Ishikawa (cell line): ENCODE data around the gene CDCA5.

ENCODE experiments used
- CREB1 ChIP-seq: IDR thresholded peaks from 2 replicates; pipeline ENCODE4 v1.6.1; 2012; ENCODE audit warnings: low read depth
- EGR1 ChIP-seq: IDR thresholded peaks from 2 replicates; pipeline ENCODE4 v1.6.1; 2012
- EP300 ChIP-seq: IDR thresholded peaks from 2 replicates; pipeline ENCODE4 v1.6.1; 2012; ENCODE audit warnings: borderline replicate concordance
- RAD21 ChIP-seq: IDR thresholded peaks from 2 replicates; pipeline ENCODE4 v1.6.1; 2012; ENCODE audit warnings: low read depth
- TAF1 ChIP-seq: IDR thresholded peaks from 2 replicates; pipeline ENCODE4 v1.6.1; 2012; ENCODE audit warnings: low read depth, mild to moderate bottlenecking
- YY1 ChIP-seq: IDR thresholded peaks from 2 replicates; pipeline ENCODE4 v1.6.1; 2012; ENCODE audit warnings: low read depth
- ZBTB7A ChIP-seq: IDR thresholded peaks from 2 replicates; pipeline ENCODE4 v1.6.1; 2012; ENCODE audit warnings: low read depth
- TF ChIP-seq, protein P1 (sequence below): IDR thresholded peaks from 2 replicates; pipeline ENCODE4 v1.6.1; 2012
- TF ChIP-seq, protein P2 (sequence below): IDR thresholded peaks from 2 replicates; pipeline ENCODE4 v1.6.1; 2012; ENCODE audit warnings: low read depth, mild to moderate bottlenecking

DNA sequence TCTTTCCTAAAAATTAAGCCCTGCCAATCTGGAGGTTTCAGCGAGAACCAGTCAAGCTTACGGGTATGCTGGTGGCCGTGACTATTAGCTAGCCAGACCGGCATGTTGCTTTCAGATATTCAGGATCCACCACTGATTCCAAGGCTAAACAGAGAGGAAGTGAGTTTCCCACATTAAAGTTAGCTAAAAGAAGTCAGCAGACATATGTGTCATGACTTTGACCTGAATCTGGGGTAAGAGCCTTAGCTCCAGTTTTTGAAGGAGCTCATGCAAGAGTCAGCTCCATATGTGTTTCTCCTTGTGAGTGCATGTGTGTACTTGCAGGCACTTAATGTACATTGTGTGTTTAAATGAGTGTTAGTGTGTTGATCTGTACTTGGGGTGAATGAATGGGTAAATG is 1.6 kb upstream of the CDCA5 start:
- TF ChIP-seq CREB1, result no peak
- TF ChIP-seq, protein P1, sequence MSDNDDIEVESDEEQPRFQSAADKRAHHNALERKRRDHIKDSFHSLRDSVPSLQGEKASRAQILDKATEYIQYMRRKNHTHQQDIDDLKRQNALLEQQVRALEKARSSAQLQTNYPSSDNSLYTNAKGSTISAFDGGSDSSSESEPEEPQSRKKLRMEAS, result no peak
- TF ChIP-seq EP300, result no peak
- TF ChIP-seq TAF1, result no peak
- TF ChIP-seq RAD21, result no peak
- TF ChIP-seq, protein P2, sequence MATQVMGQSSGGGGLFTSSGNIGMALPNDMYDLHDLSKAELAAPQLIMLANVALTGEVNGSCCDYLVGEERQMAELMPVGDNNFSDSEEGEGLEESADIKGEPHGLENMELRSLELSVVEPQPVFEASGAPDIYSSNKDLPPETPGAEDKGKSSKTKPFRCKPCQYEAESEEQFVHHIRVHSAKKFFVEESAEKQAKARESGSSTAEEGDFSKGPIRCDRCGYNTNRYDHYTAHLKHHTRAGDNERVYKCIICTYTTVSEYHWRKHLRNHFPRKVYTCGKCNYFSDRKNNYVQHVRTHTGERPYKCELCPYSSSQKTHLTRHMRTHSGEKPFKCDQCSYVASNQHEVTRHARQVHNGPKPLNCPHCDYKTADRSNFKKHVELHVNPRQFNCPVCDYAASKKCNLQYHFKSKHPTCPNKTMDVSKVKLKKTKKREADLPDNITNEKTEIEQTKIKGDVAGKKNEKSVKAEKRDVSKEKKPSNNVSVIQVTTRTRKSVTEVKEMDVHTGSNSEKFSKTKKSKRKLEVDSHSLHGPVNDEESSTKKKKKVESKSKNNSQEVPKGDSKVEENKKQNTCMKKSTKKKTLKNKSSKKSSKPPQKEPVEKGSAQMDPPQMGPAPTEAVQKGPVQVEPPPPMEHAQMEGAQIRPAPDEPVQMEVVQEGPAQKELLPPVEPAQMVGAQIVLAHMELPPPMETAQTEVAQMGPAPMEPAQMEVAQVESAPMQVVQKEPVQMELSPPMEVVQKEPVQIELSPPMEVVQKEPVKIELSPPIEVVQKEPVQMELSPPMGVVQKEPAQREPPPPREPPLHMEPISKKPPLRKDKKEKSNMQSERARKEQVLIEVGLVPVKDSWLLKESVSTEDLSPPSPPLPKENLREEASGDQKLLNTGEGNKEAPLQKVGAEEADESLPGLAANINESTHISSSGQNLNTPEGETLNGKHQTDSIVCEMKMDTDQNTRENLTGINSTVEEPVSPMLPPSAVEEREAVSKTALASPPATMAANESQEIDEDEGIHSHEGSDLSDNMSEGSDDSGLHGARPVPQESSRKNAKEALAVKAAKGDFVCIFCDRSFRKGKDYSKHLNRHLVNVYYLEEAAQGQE, result no peak
- no peak for TF ChIP-seq EGR1
- no peak for TF ChIP-seq ZBTB7A
- TF ChIP-seq YY1, result no peak
